T-cell (primary cell): ENCODE data around the gene BZW2. TPM values are rescaled to one million over a fixed set of nuclear protein-coding genes. Genes with fewer than 3 reads are reported as not detected.

Source experiments
- ATAC-seq, 4 experiments: fragments of 200-7000 bp in 3 of 4; fragments of 150-1000 bp in 1 of 4; cut with Tn5 transposase; replicated peaks in 1 of 4; 1 replicate in 3 of 4; 2 replicates in 1 of 4; pipeline ENCODE4 v1.10.0; 2021; ENCODE audit warnings: moderate library complexity in 3 of 4, mild to moderate bottlenecking in 2 of 4, moderate number of reproducible peaks in 1 of 4
- CTCF ChIA-PET, 2 donors: fragments of 300-600 bp; sonication (Branson Sonifier 250); formaldehyde crosslinking; loops; one replicate each; lab custom pipeline; 2022; ENCODE audit warnings: antibody characterized with exemption in 2 of 2; lab: Charles Lee
- POLR2A ChIA-PET, 2 donors: fragments of 300-600 bp; sonication (Branson Sonifier 250); formaldehyde crosslinking; loops; one replicate each; lab custom pipeline; 2022; ENCODE audit warnings: antibody characterized with exemption in 2 of 2; lab: Charles Lee
- DNase-seq, 35 experiments: peaks; one replicate each; pipeline versions ENCODE4 v3.0.0 to v3.0.0-alpha.2; 2013 to 2023
- H3K27ac ChIP-seq: one replicate; pipeline ENCODE4 v1.5.1; 2013; ENCODE audit warnings: low read length
- H3K27me3 ChIP-seq, 2 experiments: replicated peaks in 1 of 2; 1 replicate in 1 of 2; 2 replicates in 1 of 2; pipeline versions ENCODE4 v1.6.1 to v1.7.0; 2013; ENCODE audit warnings: low read length in 1 of 2, mixed read lengths in 1 of 2; ENCODE audit not compliant: control insufficient read depth in 2 of 2, insufficient read depth in 2 of 2; ENCODE audit errors: extremely low read depth in 1 of 2
- H3K36me3 ChIP-seq, 2 donors: 1 replicate in 1 of 2; 2 replicates in 1 of 2; pipeline versions ENCODE4 v1.6.1 to v1.7.0; 2013; ENCODE audit warnings: low read length in 1 of 2; ENCODE audit not compliant: control insufficient read depth in 2 of 2, insufficient read depth in 1 of 2; ENCODE audit errors: extremely low read depth in 1 of 2
- H3K4me1 ChIP-seq, 2 experiments: 1 replicate in 1 of 2; 2 replicates in 1 of 2; pipeline versions ENCODE4 v1.6.1 to v1.7.0; 2013; ENCODE audit warnings: low read length in 2 of 2, mixed read lengths in 1 of 2; ENCODE audit not compliant: insufficient read depth in 2 of 2, control insufficient read depth in 1 of 2; ENCODE audit errors: extremely low read depth in 1 of 2
- H3K4me3 ChIP-seq, 2 donors: 1 replicate in 1 of 2; 2 replicates in 1 of 2; pipeline versions ENCODE4 v1.5.1 to v1.7.0; 2013; ENCODE audit warnings: mild to moderate bottlenecking in 2 of 2, low read length in 1 of 2, moderate library complexity in 1 of 2; ENCODE audit not compliant: control insufficient read depth in 1 of 2; ENCODE audit errors: extremely low read depth in 1 of 2
- H3K9me3 ChIP-seq: 2 replicates; pipeline ENCODE4 v1.7.0; 2013
- H3K27ac Mint-ChIP-seq, 2 donors: one replicate each; pipeline ENCODE4 v1.8.0; 2020 to 2021; ENCODE audit warnings: mild to moderate bottlenecking in 2 of 2, mixed read lengths in 2 of 2
- H3K27me3 Mint-ChIP-seq, 2 donors: one replicate each; pipeline ENCODE4 v1.8.0; 2021 to 2022; ENCODE audit warnings: mixed read lengths in 2 of 2
- H3K36me3 Mint-ChIP-seq: one replicate; pipeline ENCODE4 v1.8.0; 2021; ENCODE audit warnings: mixed read lengths
- H3K4me1 Mint-ChIP-seq, 3 donors: one replicate each; pipeline ENCODE4 v1.8.0; 2020 to 2022; ENCODE audit warnings: mixed read lengths in 3 of 3, mild to moderate bottlenecking in 1 of 3
- H3K4me3 Mint-ChIP-seq, 3 donors: one replicate each; pipeline ENCODE4 v1.8.0; 2020 to 2022; ENCODE audit warnings: mild to moderate bottlenecking in 3 of 3, mixed read lengths in 3 of 3, moderate library complexity in 3 of 3
- H3K9me3 Mint-ChIP-seq, 3 donors: one replicate each; pipeline ENCODE4 v1.8.0; 2020 to 2022; ENCODE audit warnings: mixed read lengths in 3 of 3
- WGBS: methylation state at CpG from one replicate; pipeline ENCODE4 v1.1.5; 2013; ENCODE audit warnings: missing lambda C conversion rate; ENCODE audit not compliant: insufficient coverage; 5-methylcytosine and 5-hydroxymethylcytosine counted together
- total RNA-seq, 35 experiments: library from RNA in 6 of 35; stranded (reverse) in 6 of 35; fragments of 120-200 nt in 1 of 35; gene quantifications; one replicate each; pipeline versions ENCODE4 v1.2.1 to v1.2.4 and lab custom pipeline; 2013 to 2026

The BZW2 gene
- total RNA-seq, 5 donors from 2014 or later (not counting 1 experiment from before 2014, with no cell fraction given): 22.1 to 35.1 (median 30.2) TPM

DNA sequence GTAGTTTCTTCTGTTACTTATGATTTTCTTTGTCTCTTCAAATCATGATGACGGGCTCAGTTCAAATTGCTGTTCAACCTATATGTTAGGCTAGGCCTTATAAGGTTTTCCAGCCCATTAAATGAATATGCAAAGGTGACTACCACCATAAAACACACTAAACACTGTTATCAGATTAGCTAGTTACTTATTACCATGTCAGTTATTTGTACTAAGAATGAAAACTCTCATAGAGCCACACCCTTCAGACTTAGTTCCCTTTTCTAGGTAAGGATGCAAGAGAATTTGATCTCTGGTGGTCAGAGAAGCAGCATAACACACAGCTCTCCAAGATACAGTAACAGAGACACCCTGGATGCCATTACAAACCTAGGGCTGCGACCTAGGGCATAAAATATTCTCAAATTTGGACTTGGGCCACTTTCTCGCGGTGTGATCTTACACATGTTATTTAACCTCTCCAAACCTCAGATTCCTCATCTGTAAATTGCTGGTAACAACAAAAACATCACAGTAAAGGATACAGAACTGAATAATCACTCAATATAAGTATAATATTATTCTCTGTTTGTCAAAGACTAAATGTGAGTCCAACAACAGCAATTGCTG is 36.0 kb upstream of the BZW2 start:
- DNase-seq (no peak), ATAC-seq (no peak)
- no peaks in the 10 kb centered on the region for H3K27me3 Mint-ChIP-seq
- POLR2A ChIA-PET: no interaction called here
- Histone ChIP-seq H3K4me3 (no peak overlapping the region), H3K27me3 (no peaks in the 10 kb centered on the region), H3K9me3 (no peaks in the 10 kb centered on the region), H3K4me1 (no peaks in the 10 kb centered on the region), H3K36me3 (peaks cover 0 to 26% of the 10 kb centered on the region in 2 donors), H3K27ac (no peak overlapping the region)
- H3K27ac Mint-ChIP-seq: no peak overlapping the region
- H3K9me3 Mint-ChIP-seq: no peaks in the 10 kb centered on the region
- peaks cover 51% of the 10 kb centered on the region for H3K36me3 Mint-ChIP-seq
- WGBS: no CpG with 5 or more reads among the region's 4 CpGs
- no peak overlapping the region for H3K4me3 Mint-ChIP-seq
- H3K4me1 Mint-ChIP-seq: no peaks in the 10 kb centered on the region
- CTCF ChIA-PET: interaction anchor here in 1 of 2 donors (0.6 kb wide), 1 partner anchor 284 kb away, joined by 3 read pairs; no protein-coding TSS in a partner anchor

DNA sequence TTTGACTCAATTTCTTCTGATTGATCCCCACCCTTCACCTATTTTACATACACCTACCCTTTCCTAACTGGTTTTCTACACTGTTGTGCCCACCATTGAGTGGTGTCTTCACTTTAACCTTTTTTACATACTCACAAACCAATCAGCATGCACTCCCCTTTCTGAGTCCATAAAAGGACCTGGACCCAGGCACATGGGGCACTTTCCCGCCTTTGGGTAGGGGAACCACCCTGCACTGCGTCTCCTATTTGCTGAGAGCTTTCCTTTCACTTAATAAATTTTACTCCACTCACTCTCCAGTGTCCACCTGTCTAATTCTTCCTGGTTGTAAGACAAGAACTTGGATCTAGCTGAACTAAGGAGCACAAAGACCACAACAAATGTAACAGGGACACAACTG is 34.3 kb upstream of the BZW2 start:
- Mint-ChIP-seq H3K36me3 (peaks cover 54% of the 10 kb centered on the region), H3K4me3 (no peak overlapping the region), H3K27ac (no peak overlapping the region), H3K27me3 (no peaks in the 10 kb centered on the region), H3K4me1 (no peaks in the 10 kb centered on the region), H3K9me3 (no peaks in the 10 kb centered on the region)
- DNase-seq (no peak), ATAC-seq (no peak)
- no peaks in the 10 kb centered on the region for H3K27me3 ChIP-seq
- 100% methylated on average over 2 of the region's 2 CpGs for WGBS
- H3K9me3 ChIP-seq: no peaks in the 10 kb centered on the region
- no peaks in the 10 kb centered on the region for H3K4me1 ChIP-seq
- no peak overlapping the region for H3K4me3 ChIP-seq
- no peak overlapping the region for H3K27ac ChIP-seq
- peaks cover 0 to 38% of the 10 kb centered on the region in 2 donors for H3K36me3 ChIP-seq
- ChIA-PET POLR2A (no interaction called here), CTCF (interaction anchor here in 1 of 2 donors (0.6 kb wide), 1 partner anchor 14 kb away, joined by 4 read pairs; no protein-coding TSS in a partner anchor)

DNA sequence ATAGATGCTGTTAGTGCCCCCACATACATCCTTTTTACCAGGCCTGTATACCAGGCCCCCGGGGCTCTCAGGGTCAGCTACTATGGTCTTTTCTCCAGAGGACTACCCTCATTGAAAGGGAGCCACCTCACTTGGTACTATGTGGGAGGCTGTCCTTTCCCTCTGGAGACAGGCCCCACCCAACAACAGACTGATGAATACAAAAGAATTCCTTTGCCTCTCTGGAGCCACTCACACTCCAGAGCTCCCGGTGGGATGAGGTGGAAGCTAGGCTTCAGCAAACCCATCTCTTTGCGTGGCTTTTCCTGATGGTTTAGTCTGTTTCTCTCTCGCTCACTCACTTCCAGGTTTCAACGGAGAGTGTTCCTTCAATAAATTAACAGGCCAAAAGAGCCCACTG is 30.8 kb upstream of the BZW2 start:
- no peaks in the 10 kb centered on the region for H3K27me3 ChIP-seq
- H3K4me3 ChIP-seq: no peak overlapping the region
- H3K4me1 ChIP-seq: no peaks in the 10 kb centered on the region
- Mint-ChIP-seq H3K36me3 (peaks cover 55% of the 10 kb centered on the region), H3K9me3 (no peaks in the 10 kb centered on the region), H3K4me3 (no peak overlapping the region), H3K27ac (no peak overlapping the region), H3K4me1 (peaks cover 2 to 4% (median 4%) of the 10 kb centered on the region in 3 donors), H3K27me3 (no peaks in the 10 kb centered on the region)
- ATAC-seq: no peak
- DNase-seq: no peak
- ChIA-PET CTCF (interaction anchor here in 1 of 2 donors (0.8 kb wide), 1 partner anchor 48 kb away, joined by 3 read pairs; no protein-coding TSS in a partner anchor), POLR2A (no interaction called here)
- 100% methylated on average over 2 of the region's 5 CpGs for WGBS
- no peaks in the 10 kb centered on the region for H3K9me3 ChIP-seq
- H3K27ac ChIP-seq: no peak overlapping the region
- H3K36me3 ChIP-seq: peaks cover 0 to 35% of the 10 kb centered on the region in 2 donors

DNA sequence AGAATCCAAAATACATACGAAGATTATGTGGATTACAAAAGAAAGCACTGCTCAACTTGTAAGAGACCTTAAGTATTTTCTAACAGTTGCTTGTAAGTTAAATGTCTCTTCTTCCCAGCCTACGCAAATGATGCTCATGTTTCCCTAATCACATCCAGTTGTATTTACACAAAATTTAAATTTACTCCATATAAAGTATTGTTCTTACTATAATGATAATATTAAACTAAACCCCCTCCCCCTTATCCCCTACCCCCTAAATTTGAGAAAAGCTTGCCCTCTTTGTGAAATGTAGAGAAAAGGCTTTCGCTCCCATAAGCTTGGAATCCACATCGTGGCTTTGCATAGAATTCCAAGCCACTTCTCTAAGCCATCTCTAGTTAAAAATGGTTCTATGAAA is 29.9 kb upstream of the BZW2 start:
- H3K9me3 ChIP-seq: no peaks in the 10 kb centered on the region
- Mint-ChIP-seq H3K4me3 (no peak overlapping the region), H3K27me3 (no peaks in the 10 kb centered on the region), H3K36me3 (peaks cover 54% of the 10 kb centered on the region), H3K4me1 (peaks cover 2 to 5% (median 4%) of the 10 kb centered on the region in 3 donors), H3K9me3 (no peaks in the 10 kb centered on the region), H3K27ac (no peak overlapping the region)
- POLR2A ChIA-PET: no interaction called here
- no peak for ATAC-seq
- H3K27ac ChIP-seq: no peak overlapping the region
- no peak for DNase-seq
- H3K27me3 ChIP-seq: no peaks in the 10 kb centered on the region
- H3K36me3 ChIP-seq: peaks cover 0 to 32% of the 10 kb centered on the region in 2 donors
- CTCF ChIA-PET: no interaction called here
- no peak overlapping the region for H3K4me3 ChIP-seq
- no CpG with 5 or more reads among the region's 4 CpGs for WGBS
- H3K4me1 ChIP-seq: no peaks in the 10 kb centered on the region

DNA sequence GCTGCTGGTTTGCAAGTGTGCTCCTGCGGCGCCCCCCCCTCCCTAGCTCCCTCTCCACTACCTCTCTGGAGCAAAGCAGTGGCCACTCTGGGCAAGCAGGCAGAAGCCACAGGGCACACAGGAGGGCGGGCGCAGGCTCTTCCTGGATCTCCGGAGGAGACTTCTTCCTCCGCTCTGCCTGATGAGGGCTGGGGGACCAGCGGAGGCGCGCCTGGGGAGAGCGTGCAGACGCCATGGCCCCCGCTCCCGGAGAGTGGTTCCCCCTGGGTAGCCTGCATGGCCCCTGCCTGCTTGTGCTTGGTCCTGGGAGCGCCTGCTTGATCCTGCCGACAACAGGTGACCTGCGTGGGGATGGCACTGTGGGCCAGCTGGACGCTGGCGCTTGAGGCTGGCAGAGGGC is 29.4 kb upstream of the BZW2 start:
- peaks cover 54% of the 10 kb centered on the region for H3K36me3 Mint-ChIP-seq
- H3K4me1 Mint-ChIP-seq: peaks cover 2 to 5% (median 4%) of the 10 kb centered on the region in 3 donors
- POLR2A ChIA-PET: interaction anchor here in 1 of 2 donors (0.7 kb wide), 1 partner anchor 164 kb away, joined by 5 read pairs; no protein-coding TSS in a partner anchor
- DNase-seq (no peak), ATAC-seq (no peak)
- Histone ChIP-seq H3K36me3 (peaks cover 0 to 32% of the 10 kb centered on the region in 2 donors), H3K27me3 (no peaks in the 10 kb centered on the region), H3K9me3 (no peaks in the 10 kb centered on the region), H3K27ac (no peak overlapping the region), H3K4me1 (no peaks in the 10 kb centered on the region), H3K4me3 (no peak overlapping the region)
- CTCF ChIA-PET: no interaction called here
- no peaks in the 10 kb centered on the region for H3K9me3 Mint-ChIP-seq
- WGBS: 99% methylated on average over 17 of the region's 18 CpGs
- no peak overlapping the region for H3K4me3 Mint-ChIP-seq
- no peaks in the 10 kb centered on the region for H3K27me3 Mint-ChIP-seq
- H3K27ac Mint-ChIP-seq: no peak overlapping the region

DNA sequence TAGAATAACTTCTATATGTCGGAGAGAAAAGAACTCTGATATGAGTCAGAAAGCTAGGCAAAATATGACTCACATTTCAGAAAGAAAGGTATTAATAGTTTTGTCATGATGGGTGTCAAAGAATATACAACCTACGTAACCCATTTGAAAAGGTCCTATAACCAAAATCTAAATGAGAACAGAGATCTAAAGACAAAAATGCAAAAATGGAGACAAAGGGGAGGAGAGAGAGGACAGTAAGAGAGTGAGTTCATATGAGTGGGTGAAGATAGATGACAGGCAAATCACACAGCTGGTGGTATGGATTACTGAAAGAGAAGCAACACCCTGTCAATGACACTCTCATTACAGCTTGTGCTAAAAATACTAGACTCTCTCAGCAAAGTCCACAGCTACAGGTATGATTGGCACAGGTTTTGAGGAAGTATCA is 26.0 kb upstream of the BZW2 start:
- Mint-ChIP-seq H3K36me3 (peaks cover 64% of the 10 kb centered on the region), H3K9me3 (no peaks in the 10 kb centered on the region), H3K4me1 (peaks cover 2 to 5% (median 4%) of the 10 kb centered on the region in 3 donors), H3K27ac (peak overlapping the region in 1 of 2 donors; percentile 50), H3K27me3 (no peaks in the 10 kb centered on the region), H3K4me3 (no peak overlapping the region)
- DNase-seq (no peak), ATAC-seq (no peak)
- POLR2A ChIA-PET: no interaction called here
- no peaks in the 10 kb centered on the region for H3K4me1 ChIP-seq
- H3K27me3 ChIP-seq: no peaks in the 10 kb centered on the region
- no peaks in the 10 kb centered on the region for H3K9me3 ChIP-seq
- peaks cover 0 to 30% of the 10 kb centered on the region in 2 donors for H3K36me3 ChIP-seq
- H3K27ac ChIP-seq: no peak overlapping the region
- no peak overlapping the region for H3K4me3 ChIP-seq
- CTCF ChIA-PET: no interaction called here
- no CpG with 5 or more reads among the region's 2 CpGs for WGBS
